Memory B cell (primary cell): ENCODE data around the gene LRRC8B.

Experiments
- ATAC-seq: fragments of 150-1000 bp; cut with Tn5 transposase; 2 replicates; pipeline ENCODE4 v1.10.0; 2021; ENCODE audit warnings: low read depth, mild to moderate bottlenecking, moderate library complexity
- DNase-seq, 2 donors: peaks; one replicate each; pipeline ENCODE4 v3.0.0; 2022; ENCODE audit warnings: low spot score in 2 of 2
- H3K27ac Mint-ChIP-seq: one replicate; pipeline ENCODE4 v1.8.0; 2022; ENCODE audit warnings: mild to moderate bottlenecking, moderate library complexity, mixed read lengths
- H3K27me3 Mint-ChIP-seq: one replicate; pipeline ENCODE4 v1.8.0; 2022; ENCODE audit warnings: mixed read lengths
- H3K36me3 Mint-ChIP-seq: one replicate; pipeline ENCODE4 v1.8.0; 2022; ENCODE audit warnings: mild to moderate bottlenecking, mixed read lengths
- H3K4me1 Mint-ChIP-seq: one replicate; pipeline ENCODE4 v1.8.0; 2022; ENCODE audit warnings: mixed read lengths
- H3K4me3 Mint-ChIP-seq: one replicate; pipeline ENCODE4 v1.8.0; 2022; ENCODE audit warnings: mild to moderate bottlenecking, moderate library complexity, mixed read lengths
- H3K9me3 Mint-ChIP-seq: one replicate; pipeline ENCODE4 v1.8.0; 2022; ENCODE audit warnings: mixed read lengths

Gene LRRC8B

DNA sequence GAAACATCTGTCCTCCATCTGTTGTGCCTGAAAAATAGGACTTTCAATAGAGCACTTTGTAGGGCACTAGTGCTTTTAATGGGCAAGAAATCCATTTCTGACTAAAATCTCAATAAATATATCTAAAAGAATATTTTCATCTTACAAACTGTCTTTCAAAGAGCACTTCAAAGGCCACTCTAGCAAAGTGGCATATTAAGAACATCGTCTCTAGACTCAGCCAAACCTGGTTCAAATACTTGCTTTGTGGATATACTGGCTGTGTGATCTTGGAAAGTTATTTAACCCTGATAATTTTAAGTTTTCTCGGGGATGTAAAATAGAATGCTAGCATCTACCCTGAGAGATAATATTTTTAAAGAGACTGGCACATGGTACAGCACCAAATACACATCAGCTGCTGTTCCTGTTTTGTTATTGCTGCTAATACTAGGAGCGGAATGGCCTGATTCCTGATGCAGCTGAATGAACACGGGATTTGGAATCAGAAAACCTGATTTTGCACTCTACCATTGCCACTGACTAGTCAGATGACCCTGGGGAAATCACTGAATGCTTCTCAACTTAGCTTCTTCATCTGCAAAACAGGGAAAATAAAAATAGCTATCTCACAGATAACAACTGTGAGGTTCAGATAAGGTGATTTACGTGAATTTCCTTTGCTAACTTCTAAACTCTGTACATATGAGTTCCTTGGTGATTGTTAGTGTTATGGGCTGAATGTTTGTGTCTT, 83.1 kb downstream of the LRRC8B start:
- Mint-ChIP-seq H3K27ac (no peak overlapping the region), H3K4me1 (peaks cover 23% of the 10 kb centered on the region), H3K4me3 (no peak overlapping the region), H3K9me3 (no peaks in the 10 kb centered on the region), H3K36me3 (no peaks in the 10 kb centered on the region), H3K27me3 (no peaks in the 10 kb centered on the region)
- DNase-seq (no peak), ATAC-seq (no peak)

- H3K9me3 Mint-ChIP-seq: no peaks in the 10 kb centered on the region
- DNase-seq (no peak), ATAC-seq (no peak)
- peaks cover 23% of the 10 kb centered on the region for H3K4me1 Mint-ChIP-seq
- no peaks in the 10 kb centered on the region for H3K27me3 Mint-ChIP-seq
- peak overlapping the region; percentile 39 for H3K4me3 Mint-ChIP-seq
- no peaks in the 10 kb centered on the region for H3K36me3 Mint-ChIP-seq
- peak overlapping the region; percentile 65 for H3K27ac Mint-ChIP-seq
Observed at GRCh38 chr1:89608319-89608983, 83.8 kb downstream of the LRRC8B start.

DNA sequence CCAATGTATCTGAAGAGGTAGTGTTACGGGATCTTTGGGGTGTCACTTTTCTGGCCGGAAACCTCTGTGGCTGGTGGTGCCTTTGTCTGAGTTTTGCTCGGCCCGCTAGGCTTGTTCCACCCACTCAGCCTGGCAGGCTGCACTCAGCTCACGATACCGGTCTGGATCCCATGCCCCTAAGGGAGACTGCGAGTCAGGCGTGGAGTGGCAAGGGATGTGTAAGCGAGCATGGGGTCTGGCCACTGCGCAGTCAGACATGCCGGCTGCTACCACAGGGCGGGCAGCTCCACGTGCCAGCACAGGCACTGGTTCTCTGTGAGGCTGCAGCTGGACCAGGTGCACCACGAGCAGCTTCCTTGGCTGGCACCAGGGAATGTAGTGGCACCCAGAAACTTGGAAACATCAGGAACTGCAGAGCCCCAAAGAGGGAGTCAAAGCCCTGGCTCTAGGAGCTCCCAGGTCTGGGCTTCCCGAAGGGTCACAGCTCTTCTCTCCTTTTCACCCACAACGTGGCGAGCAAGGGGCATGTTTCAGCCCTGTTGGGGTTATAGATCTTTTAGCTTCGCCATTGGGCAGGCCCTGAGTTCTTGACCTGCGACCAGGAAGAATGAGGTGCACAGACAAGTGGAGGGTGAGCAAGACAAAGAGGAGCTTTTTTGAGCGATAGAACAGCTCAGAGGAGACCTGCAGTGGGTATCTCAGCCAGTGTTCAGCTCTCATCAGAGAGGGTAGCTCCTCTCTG, 84.5 kb downstream of the LRRC8B start:
- Mint-ChIP-seq H3K36me3 (no peaks in the 10 kb centered on the region), H3K27me3 (no peaks in the 10 kb centered on the region), H3K4me3 (peak overlapping the region; percentile 39), H3K27ac (peak overlapping the region; percentile 65), H3K4me1 (peaks cover 23% of the 10 kb centered on the region), H3K9me3 (no peaks in the 10 kb centered on the region)
- ATAC-seq (no peak), DNase-seq (no peak)

GRCh38 chr1:89609781-89610456, 85.3 kb downstream of the LRRC8B start:
- peak; percentile 63 for ATAC-seq
- no peak for DNase-seq
- peaks cover 23% of the 10 kb centered on the region for H3K4me1 Mint-ChIP-seq
- H3K27me3 Mint-ChIP-seq: no peaks in the 10 kb centered on the region
- H3K36me3 Mint-ChIP-seq: no peaks in the 10 kb centered on the region
- no peak overlapping the region for H3K4me3 Mint-ChIP-seq
- no peaks in the 10 kb centered on the region for H3K9me3 Mint-ChIP-seq
- H3K27ac Mint-ChIP-seq: no peak overlapping the region

DNA sequence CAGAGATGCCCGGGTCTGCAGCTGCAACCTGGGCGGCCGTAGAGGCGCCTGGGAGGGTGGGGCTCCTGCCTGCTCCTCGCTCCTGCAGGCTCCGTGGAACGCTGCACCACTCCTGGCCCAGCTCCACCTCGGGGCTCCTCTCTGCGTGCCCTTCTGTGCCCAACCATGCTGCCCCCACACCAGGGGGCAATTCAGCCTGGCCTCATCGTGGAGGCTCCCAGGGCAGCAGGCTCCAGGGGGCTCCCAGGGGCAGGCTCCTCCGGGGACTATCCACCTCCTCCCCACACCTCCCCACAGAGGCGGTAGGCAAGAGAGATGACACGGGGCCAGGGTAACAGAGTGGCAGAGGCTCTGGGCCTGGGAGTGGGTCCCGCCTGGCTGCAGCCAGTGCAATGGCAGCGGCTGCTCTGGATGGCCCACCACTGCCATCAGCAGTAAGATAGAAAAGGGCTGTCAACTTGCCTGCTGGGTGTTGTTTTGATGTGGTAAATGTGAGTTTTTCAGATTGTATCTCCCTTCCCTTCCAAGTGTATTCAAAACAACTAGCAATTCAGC, 85.9 kb downstream of the LRRC8B start:
- H3K36me3 Mint-ChIP-seq: no peaks in the 10 kb centered on the region
- H3K4me1 Mint-ChIP-seq: peaks cover 23% of the 10 kb centered on the region
- DNase-seq: no peak
- no peak overlapping the region for H3K4me3 Mint-ChIP-seq
- no peak for ATAC-seq
- H3K27me3 Mint-ChIP-seq: no peaks in the 10 kb centered on the region
- H3K9me3 Mint-ChIP-seq: no peaks in the 10 kb centered on the region
- H3K27ac Mint-ChIP-seq: no peak overlapping the region

DNA sequence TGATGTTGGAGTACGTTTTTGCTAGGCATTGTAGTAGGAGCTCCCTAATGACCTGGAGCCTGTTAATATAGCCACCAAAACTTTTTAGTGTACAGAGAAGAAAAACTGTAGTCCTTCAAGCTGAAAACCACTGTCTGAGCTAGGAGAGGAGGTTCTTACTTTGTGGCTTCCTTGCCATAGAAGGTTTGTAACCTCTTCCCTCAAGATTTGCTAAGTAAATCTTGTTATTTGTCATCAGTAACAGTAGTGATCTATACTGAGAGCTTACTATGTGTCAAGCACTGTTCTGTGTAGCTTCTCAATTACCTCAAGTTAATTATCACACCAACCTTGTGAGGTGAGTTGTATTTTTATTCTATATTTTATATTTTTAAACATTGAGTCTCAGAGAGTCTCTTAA, 87.1 kb downstream of the LRRC8B start:
- DNase-seq (no peak), ATAC-seq (no peak)
- Mint-ChIP-seq H3K27ac (no peak overlapping the region), H3K27me3 (no peaks in the 10 kb centered on the region), H3K9me3 (no peaks in the 10 kb centered on the region), H3K36me3 (no peaks in the 10 kb centered on the region), H3K4me1 (peaks cover 15% of the 10 kb centered on the region), H3K4me3 (no peak overlapping the region)

DNA sequence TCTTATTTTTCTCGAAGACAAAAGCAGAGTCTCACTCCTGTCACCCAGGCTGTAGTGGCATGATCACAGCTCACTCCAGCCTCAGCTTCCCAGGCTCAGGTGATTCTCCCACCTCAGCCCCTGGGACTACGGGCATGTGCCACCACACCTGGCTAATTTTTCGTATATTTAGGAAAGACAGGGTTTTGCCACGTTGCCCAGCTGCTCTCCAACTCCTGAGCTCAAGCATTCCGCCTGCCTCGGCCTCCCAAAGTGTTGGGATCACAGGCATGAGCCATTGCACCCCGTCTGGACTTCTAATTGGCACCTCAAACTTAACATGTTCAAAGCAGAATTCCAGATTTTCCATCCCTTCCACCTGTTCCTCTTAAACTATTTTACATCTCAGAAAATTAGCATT, 89.3 kb downstream of the LRRC8B start:
- ATAC-seq (no peak), DNase-seq (no peak)
- peaks cover 11% of the 10 kb centered on the region for H3K36me3 Mint-ChIP-seq
- peaks cover 1% of the 10 kb centered on the region for H3K4me1 Mint-ChIP-seq
- no peak overlapping the region for H3K4me3 Mint-ChIP-seq
- peaks cover 3% of the 10 kb centered on the region for H3K9me3 Mint-ChIP-seq
- H3K27me3 Mint-ChIP-seq: no peaks in the 10 kb centered on the region
- no peak overlapping the region for H3K27ac Mint-ChIP-seq

DNA sequence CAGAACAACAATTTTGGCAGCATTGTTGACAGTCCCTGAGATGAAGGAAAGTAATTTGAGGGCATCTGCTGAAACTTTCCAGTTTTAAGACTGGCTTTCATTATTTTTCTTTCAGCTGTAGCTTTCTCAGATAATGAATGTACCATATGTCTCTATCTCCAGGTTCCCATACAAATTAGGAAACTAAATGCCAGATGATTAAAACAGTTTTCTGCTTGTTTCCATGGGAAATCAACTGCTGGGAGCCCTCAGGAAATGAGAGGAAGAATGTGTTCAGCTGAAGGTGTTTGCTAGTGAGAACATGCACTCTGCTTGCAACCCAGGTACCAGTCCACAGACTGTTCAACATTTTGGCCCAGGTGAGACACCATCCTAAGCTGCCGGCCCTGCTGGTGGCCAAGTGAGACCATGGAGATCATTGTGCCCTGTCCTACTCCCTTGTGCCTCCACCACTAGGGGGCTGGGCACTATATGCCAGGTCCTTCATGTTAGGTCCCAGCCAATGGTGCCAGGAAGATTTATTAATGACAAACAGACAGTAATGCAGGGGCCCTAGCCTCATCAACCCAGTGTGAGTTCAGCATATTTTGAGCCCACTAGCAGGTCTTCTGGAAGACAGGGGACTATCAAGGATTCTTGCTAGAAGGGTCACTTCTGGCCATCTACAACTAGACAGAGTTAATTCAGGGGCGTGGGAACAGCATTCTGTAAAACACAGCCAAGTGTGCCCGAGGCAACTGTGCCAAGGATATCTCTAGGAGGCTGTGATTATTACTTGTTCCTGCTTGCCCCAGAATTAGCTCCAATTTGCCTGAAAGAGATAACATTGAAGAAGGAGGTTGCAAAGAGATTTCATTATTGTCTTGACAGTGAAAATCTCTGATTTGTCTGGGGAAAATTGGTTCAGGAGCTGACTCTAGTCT, 91.3 kb downstream of the LRRC8B start:
- Mint-ChIP-seq H3K27ac (no peak overlapping the region), H3K4me1 (no peaks in the 10 kb centered on the region), H3K9me3 (peaks cover 3% of the 10 kb centered on the region), H3K36me3 (peaks cover 11% of the 10 kb centered on the region), H3K27me3 (no peaks in the 10 kb centered on the region), H3K4me3 (no peak overlapping the region)
- DNase-seq (peak in 1 of 2 donors; percentile 19), ATAC-seq (peak; percentile 85)

DNA sequence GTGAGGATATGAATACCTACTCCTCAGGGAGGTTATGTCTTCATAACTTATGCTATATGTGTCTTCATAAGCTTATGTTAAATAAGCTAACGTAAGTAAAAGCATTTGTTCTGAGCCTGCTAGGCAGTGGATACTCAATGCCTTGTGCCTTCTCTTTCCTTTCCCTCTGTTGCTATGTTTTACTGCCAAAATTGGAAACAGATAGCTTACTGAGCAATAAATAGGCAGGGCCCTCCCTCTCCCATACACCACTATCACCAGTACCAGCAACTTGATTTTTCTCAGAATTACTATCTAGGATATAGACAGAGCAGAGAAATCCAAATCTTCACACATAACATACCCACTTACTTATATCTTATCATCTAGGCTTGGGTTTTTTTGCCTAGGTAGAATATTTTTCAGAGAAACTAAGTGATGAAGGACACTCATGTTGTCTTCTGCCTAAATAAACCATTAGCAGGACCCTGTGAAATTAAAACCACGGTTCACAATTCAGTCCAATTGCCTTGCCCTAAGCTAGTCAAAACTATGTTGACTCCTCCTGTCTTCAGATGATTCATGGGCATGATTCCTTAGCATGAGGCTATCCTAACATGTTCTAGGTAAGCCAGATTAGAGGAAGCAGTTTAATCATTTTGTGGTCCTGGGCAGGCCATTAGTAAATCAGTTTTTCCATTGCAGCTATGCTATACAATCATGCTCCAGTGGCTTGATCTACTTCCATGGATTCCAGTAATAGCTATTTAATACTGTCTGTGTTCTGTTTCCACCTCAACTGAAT, 92.4 kb downstream of the LRRC8B start:
- peaks cover 3% of the 10 kb centered on the region for H3K9me3 Mint-ChIP-seq
- no peak for ATAC-seq
- no peak overlapping the region for H3K27ac Mint-ChIP-seq
- H3K36me3 Mint-ChIP-seq: peaks cover 11% of the 10 kb centered on the region
- no peaks in the 10 kb centered on the region for H3K27me3 Mint-ChIP-seq
- DNase-seq: no peak
- no peak overlapping the region for H3K4me3 Mint-ChIP-seq
- H3K4me1 Mint-ChIP-seq: no peaks in the 10 kb centered on the region

GRCh38 chr1:89620664-89621063, 96.0 kb downstream of the LRRC8B start:
- Mint-ChIP-seq H3K27me3 (no peaks in the 10 kb centered on the region), H3K27ac (no peak overlapping the region), H3K36me3 (peaks cover 13% of the 10 kb centered on the region), H3K4me1 (no peaks in the 10 kb centered on the region), H3K4me3 (no peak overlapping the region), H3K9me3 (peaks cover 3% of the 10 kb centered on the region)
- ATAC-seq (no peak), DNase-seq (no peak)

GRCh38 chr1:89622895-89623294, 98.3 kb downstream of the LRRC8B start:
- Mint-ChIP-seq H3K4me3 (no peak overlapping the region), H3K9me3 (peaks cover 3% of the 10 kb centered on the region), H3K27me3 (no peaks in the 10 kb centered on the region), H3K4me1 (peaks cover 8% of the 10 kb centered on the region), H3K36me3 (peaks cover 7% of the 10 kb centered on the region), H3K27ac (no peak overlapping the region)
- ATAC-seq: no peak
- DNase-seq: no peak

- Mint-ChIP-seq H3K27ac (no peak overlapping the region), H3K4me3 (no peak overlapping the region), H3K9me3 (no peaks in the 10 kb centered on the region), H3K36me3 (peaks cover 3% of the 10 kb centered on the region), H3K4me1 (peaks cover 8% of the 10 kb centered on the region), H3K27me3 (no peaks in the 10 kb centered on the region)
- DNase-seq: no peak
- no peak for ATAC-seq
Observed at GRCh38 chr1:89624314-89624713, 99.7 kb downstream of the LRRC8B start.
